Right renal pelvis (tissue), 4 donors: ENCODE results near the gene ACVR2A. TPM values are rescaled to one million over a fixed set of nuclear protein-coding genes. Genes with fewer than 3 reads are reported as not detected.

ENCODE experiments used
- DNase-seq, 4 donors: peaks; one replicate each; pipeline ENCODE4 v3.0.0-alpha.2; 2013; ENCODE audit warnings: low read depth in 4 of 4, low spot score in 3 of 4, missing footprints in 1 of 4
- polyA plus RNA-seq, 4 donors: library from polyadenylated mRNA; unstranded; fragments of 120-200 nt; gene quantifications; one replicate each; pipeline ENCODE4 v1.2.1, GENCODE V29; 2013; ENCODE audit not compliant: insufficient read length in 4 of 4

ACVR2A gene
- polyA plus RNA-seq, 4 donors, result 21.9 to 28.6 (median 27.6) TPM

GRCh38 chr2:147916723-147917122 is 71.9 kb downstream of the ACVR2A start:
- no peak for DNase-seq

- DNase-seq, result peak in 1 of 4 donors; percentile 6
Observed at GRCh38 chr2:147917161-147917560, 72.3 kb downstream of the ACVR2A start.

GRCh38 chr2:147923846-147924245 is 79.0 kb downstream of the ACVR2A start:
- DNase-seq, result no peak

DNA sequence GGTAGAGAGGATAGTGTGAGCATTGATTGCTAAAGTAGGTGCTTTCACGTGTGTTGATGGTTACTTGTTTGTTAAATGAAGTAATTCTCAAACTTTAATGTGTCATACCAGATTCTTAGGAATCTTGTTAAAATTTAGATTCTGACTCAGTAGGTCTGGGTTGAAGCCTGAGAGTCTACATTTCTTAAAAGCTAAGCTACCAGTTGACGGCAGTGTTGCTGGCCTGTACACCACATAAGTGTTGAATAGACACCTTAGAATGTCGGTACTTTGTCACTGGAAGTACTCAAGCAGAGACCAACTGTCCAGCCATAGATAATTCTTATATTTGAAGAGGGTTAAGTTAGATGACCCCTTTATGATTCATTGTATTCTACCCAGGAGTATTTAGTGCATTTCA is 79.8 kb downstream of the ACVR2A start:
- DNase-seq, result no peak

- DNase-seq, result no peak
Observed at GRCh38 chr2:147925886-147926285, 81.1 kb downstream of the ACVR2A start.

DNA sequence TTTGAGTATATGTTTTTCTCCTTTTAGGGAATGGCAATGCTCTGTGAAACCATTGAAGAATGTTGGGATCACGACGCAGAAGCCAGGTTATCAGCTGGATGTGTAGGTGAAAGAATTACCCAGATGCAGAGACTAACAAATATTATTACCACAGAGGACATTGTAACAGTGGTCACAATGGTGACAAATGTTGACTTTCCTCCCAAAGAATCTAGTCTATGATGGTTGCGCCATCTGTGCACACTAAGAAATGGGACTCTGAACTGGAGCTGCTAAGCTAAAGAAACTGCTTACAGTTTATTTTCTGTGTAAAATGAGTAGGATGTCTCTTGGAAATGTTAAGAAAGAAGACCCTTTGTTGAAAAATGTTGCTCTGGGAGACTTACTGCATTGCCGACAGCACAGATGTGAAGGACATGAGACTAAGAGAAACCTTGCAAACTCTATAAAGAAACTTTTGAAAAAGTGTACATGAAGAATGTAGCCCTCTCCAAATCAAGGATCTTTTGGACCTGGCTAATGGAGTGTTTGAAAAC is 82.3 kb downstream of the ACVR2A start:
- no peak for DNase-seq

- no peak for DNase-seq
Observed at GRCh38 chr2:147933931-147934330, 89.1 kb downstream of the ACVR2A start.

- no peak for DNase-seq
Observed at GRCh38 chr2:147934881-147935620, 90.2 kb downstream of the ACVR2A start.

GRCh38 chr2:147937744-147938349 is 93.0 kb downstream of the ACVR2A start:
- peak in 1 of 4 donors; percentile 16 for DNase-seq

DNA sequence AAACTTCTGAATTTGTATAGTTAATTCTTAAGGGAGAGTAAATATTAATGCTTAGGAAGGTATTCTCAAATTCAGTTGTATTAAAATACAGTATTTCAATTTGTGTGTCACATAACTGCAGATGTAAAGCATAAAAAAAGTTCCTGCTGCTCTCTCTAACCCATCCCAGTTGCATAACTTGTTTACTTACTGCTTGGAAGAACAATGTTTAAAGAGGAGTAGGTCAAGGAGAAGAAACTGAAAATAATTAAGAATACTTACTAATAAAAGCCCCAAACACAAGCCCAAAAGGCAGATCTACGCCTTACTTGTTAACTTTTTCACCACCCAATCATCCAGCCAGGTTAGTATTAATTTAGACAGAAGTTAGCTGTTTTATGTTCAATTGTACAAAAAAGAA is 94.5 kb downstream of the ACVR2A start:
- no peak for DNase-seq

- no peak for DNase-seq
Observed at GRCh38 chr2:147945660-147946059, 100.8 kb downstream of the ACVR2A start.

- no peak for DNase-seq
Observed at GRCh38 chr2:147952118-147952517, 107.3 kb downstream of the ACVR2A start.

- DNase-seq, result no peak
Observed at GRCh38 chr2:147968571-147968970, 123.7 kb downstream of the ACVR2A start.

- no peak for DNase-seq
Observed at GRCh38 chr2:147976102-147976501, 131.3 kb downstream of the ACVR2A start.

- DNase-seq, result no peak
Observed at GRCh38 chr2:147977679-147978078, 132.8 kb downstream of the ACVR2A start.

Other genes starting within 250 kb of the ACVR2A start
- 100 to 1,000 TPM; 117 to 138 (median 131) TPM for gene ORC4, start 175.7 kb downstream of the ACVR2A start, polyA plus RNA-seq
- 10 to 100 TPM; 40.9 to 57.6 (median 56.4) TPM for gene MBD5, start 176.1 kb downstream of the ACVR2A start, polyA plus RNA-seq